AG04450 (cell line): ENCODE results near the gene SNRNP35. TPM values are rescaled to one million over a fixed set of nuclear protein-coding genes. Genes with fewer than 3 reads are reported as not detected.
"Not testable (repeated sequence)": the region's sequence is repeated elsewhere in the genome, so short reads cannot be mapped to it uniquely, and the experiment has no call there.

Experiments
- CTCF ChIA-PET: fragments of 300-600, 350-600 bp; formaldehyde crosslinking; extraction: SDS; loops from one replicate; lab custom pipeline; 2022; ENCODE audit warnings: antibody characterized with exemption, inconsistent platforms; lab: Charles Lee
- POLR2A ChIA-PET: fragments of 350-600 bp; formaldehyde crosslinking; extraction: SDS; loops from one replicate; lab custom pipeline; 2021; ENCODE audit warnings: antibody characterized with exemption, inconsistent platforms; lab: Yijun Ruan, JAX
- DNase-seq: peaks from one replicate; pipeline ENCODE4 v3.0.0-alpha.2; 2011; ENCODE audit warnings: low read depth, low spot score
- H3K27ac ChIP-seq: one replicate; pipeline ENCODE4 v1.5.1; 2012; ENCODE audit warnings: low read depth, low read length, control low read depth
- H3K27me3 ChIP-seq: one replicate; pipeline ENCODE4 v1.6.0; 2012; ENCODE audit warnings: low read length; ENCODE audit not compliant: control insufficient read depth, insufficient read depth
- H3K4me3 ChIP-seq: 2 replicates; pipeline ENCODE4 v1.5.1; 2011; ENCODE audit warnings: mild to moderate bottlenecking, low read depth, low read length, control low read depth
- H3K9me3 ChIP-seq: 2 replicates; pipeline ENCODE4 v1.5.1; 2012; ENCODE audit warnings: low read length; ENCODE audit not compliant: control insufficient read depth, insufficient read depth
- CTCF ChIP-seq: IDR thresholded peaks from 2 replicates; pipeline ENCODE4 v1.5.1; 2011; ENCODE audit warnings: low read depth, low read length, control low read depth, inconsistent platforms
- polyA plus RNA-seq: library from polyadenylated mRNA; depleted of rRNA; stranded (reverse); fragments of >200 nt; gene quantifications from 2 replicates; pipeline ENCODE4 v1.2.3, GENCODE V29; 2011

SNRNP35 gene
- polyA plus RNA-seq, 1 experiment = 13.0 TPM

- Histone ChIP-seq H3K9me3 (no peaks in the 10 kb centered on the region), H3K27me3 (no peaks in the 10 kb centered on the region), H3K4me3 (no peak overlapping the region), H3K27ac (no peak overlapping the region)
- TF ChIP-seq CTCF = no peak
- no peak for DNase-seq
- ChIA-PET CTCF (no interaction called here), POLR2A (no interaction called here)
Observed at GRCh38 chr12:123475246-123475703, 17.3 kb downstream of the SNRNP35 start.

GRCh38 chr12:123478069-123478468 lies 20.1 kb downstream of the SNRNP35 start:
- H3K27ac ChIP-seq = no peak overlapping the region
- no peaks in the 10 kb centered on the region for H3K27me3 ChIP-seq
- no peak for TF ChIP-seq CTCF
- ChIA-PET POLR2A (no interaction called here), CTCF (no interaction called here)
- no peaks in the 10 kb centered on the region; the same call in 1 of the 2 replicates for H3K9me3 ChIP-seq
- no peak overlapping the region for H3K4me3 ChIP-seq
- no peak for DNase-seq

- no peak for TF ChIP-seq CTCF
- ChIA-PET CTCF (no interaction called here), POLR2A (no interaction called here)
- Histone ChIP-seq H3K4me3 (no peak overlapping the region), H3K27ac (no peak overlapping the region), H3K27me3 (no peaks in the 10 kb centered on the region), H3K9me3 (no peaks in the 10 kb centered on the region; the same call in 1 of the 2 replicates)
- DNase-seq = no peak
Observed at GRCh38 chr12:123478762-123479161, 20.8 kb downstream of the SNRNP35 start.

- Histone ChIP-seq H3K4me3 (no peak overlapping the region), H3K27ac (no peak overlapping the region), H3K9me3 (no peaks in the 10 kb centered on the region; the same call in 1 of the 2 replicates), H3K27me3 (no peaks in the 10 kb centered on the region)
- TF ChIP-seq CTCF = no peak
- ChIA-PET CTCF (no interaction called here), POLR2A (no interaction called here)
- no peak for DNase-seq
Observed at GRCh38 chr12:123479442-123480180, 21.7 kb downstream of the SNRNP35 start.

- CTCF ChIA-PET, POLR2A ChIA-PET, H3K27me3 ChIP-seq, DNase-seq, H3K4me3 ChIP-seq, H3K27ac ChIP-seq, H3K9me3 ChIP-seq: not testable (repeated sequence)
Observed at GRCh38 chr12:123481251-123481650, 23.3 kb downstream of the SNRNP35 start.
